ENCODE data around the gene RAPGEF6. TPM values are rescaled to one million over a fixed set of nuclear protein-coding genes. Genes with fewer than 3 reads are reported as not detected.

RAPGEF6 gene
- total and polyA plus RNA-seq, 2 experiments from 2014 or later = 6.9 to 8.6 TPM

- in situ Hi-C loops (cut with MboI) = no loop called here
- TF ChIP-seq EZH2 (IDR thresholded peaks at IDR 0.05; ENCODE audit: insufficient read depth, poor library complexity, severe bottlenecking) = no peak
- no peak for TF ChIP-seq EZH2phosphoT487 (IDR thresholded peaks at IDR 0.05; ENCODE audit: insufficient read depth, low read depth)
- Histone ChIP-seq H3K4me2 (ENCODE audit: unreplicated experiment) (no peak overlapping the region), H3K4me3 (no peak overlapping the region), H3F3A (ENCODE audit: insufficient read depth) (no peaks in the 10 kb centered on the region), H3K9me2 (ENCODE audit: insufficient read depth) (no peaks in the 10 kb centered on the region), H3K27ac (no peak overlapping the region), H3K36me3 (ENCODE audit: low read depth) (no peaks in the 10 kb centered on the region), H3K4me1 (ENCODE audit: insufficient read depth) (no peaks in the 10 kb centered on the region), H3K79me2 (ENCODE audit: insufficient read depth) (no peaks in the 10 kb centered on the region), H3K9me3 (ENCODE audit: low read depth) (no peaks in the 10 kb centered on the region), H3K9ac (no peak overlapping the region), H2AFZ (no peak overlapping the region), H3K27me3 (replicated peaks; ENCODE audit: insufficient read depth) (no peaks in the 10 kb centered on the region), H4K20me1 (ENCODE audit: insufficient read depth) (no peaks in the 10 kb centered on the region)
- WGBS, 2 experiments (ENCODE audit: low coverage in 1 of 2, low lambda C conversion rate in 2 of 2, missing lambda C conversion rate in 2 of 2) = 94% methylated on average over 3 of the region's 3 CpGs
- no peak for DNase-seq
Observed at GRCh38 chr5:131416729-131417128, 218.3 kb downstream of the RAPGEF6 start.

- Histone ChIP-seq H3K27ac (no peak overlapping the region), H2AFZ (no peak overlapping the region), H3K79me2 (ENCODE audit: insufficient read depth) (no peaks in the 10 kb centered on the region), H3K9me2 (ENCODE audit: insufficient read depth) (no peaks in the 10 kb centered on the region), H3F3A (ENCODE audit: insufficient read depth) (no peaks in the 10 kb centered on the region), H3K4me1 (ENCODE audit: insufficient read depth) (no peaks in the 10 kb centered on the region), H3K9me3 (ENCODE audit: low read depth) (no peaks in the 10 kb centered on the region), H4K20me1 (ENCODE audit: insufficient read depth) (no peaks in the 10 kb centered on the region), H3K9ac (no peak overlapping the region), H3K27me3 (replicated peaks; ENCODE audit: insufficient read depth) (no peaks in the 10 kb centered on the region), H3K4me3 (no peak overlapping the region), H3K36me3 (ENCODE audit: low read depth) (peaks cover 6% of the 10 kb centered on the region; the same call in 1 of the 2 replicates), H3K4me2 (ENCODE audit: unreplicated experiment) (no peak overlapping the region)
- 70 to 72% methylated on average over 4 of the region's 4 CpGs for WGBS, 2 experiments (ENCODE audit: low coverage in 1 of 2, low lambda C conversion rate in 2 of 2, missing lambda C conversion rate in 2 of 2)
- in situ Hi-C loops (cut with MboI) = no loop called here
- no peak for DNase-seq
- TF ChIP-seq EZH2phosphoT487 (IDR thresholded peaks at IDR 0.05; ENCODE audit: insufficient read depth, low read depth) (no peak), EZH2 (IDR thresholded peaks at IDR 0.05; ENCODE audit: insufficient read depth, poor library complexity, severe bottlenecking) (no peak)
Observed at GRCh38 chr5:131413605-131414559, 221.1 kb downstream of the RAPGEF6 start.

- H4K20me1 ChIP-seq (ENCODE audit: insufficient read depth) = no peaks in the 10 kb centered on the region
- H2AFZ ChIP-seq = no peak overlapping the region
- H3K4me3 ChIP-seq = no peak overlapping the region
- H3K36me3 ChIP-seq (ENCODE audit: low read depth) = peaks cover 30% of the 10 kb centered on the region
- in situ Hi-C loops (cut with MboI) = no loop called here
- H3K4me1 ChIP-seq (ENCODE audit: insufficient read depth) = no peaks in the 10 kb centered on the region
- TF ChIP-seq EZH2 (IDR thresholded peaks at IDR 0.05; ENCODE audit: insufficient read depth, poor library complexity, severe bottlenecking) (no peak), EZH2phosphoT487 (IDR thresholded peaks at IDR 0.05; ENCODE audit: insufficient read depth, low read depth) (no peak)
- no peak overlapping the region for H3K9ac ChIP-seq
- WGBS, 2 experiments (ENCODE audit: low coverage in 1 of 2, low lambda C conversion rate in 2 of 2, missing lambda C conversion rate in 2 of 2) = 98 to 99% methylated on average over 6 of the region's 6 CpGs
- H3F3A ChIP-seq (ENCODE audit: insufficient read depth) = no peaks in the 10 kb centered on the region
- H3K9me3 ChIP-seq (ENCODE audit: low read depth) = no peaks in the 10 kb centered on the region
- no peak overlapping the region for H3K4me2 ChIP-seq (ENCODE audit: unreplicated experiment)
- H3K27ac ChIP-seq = no peak overlapping the region
- H3K27me3 ChIP-seq (replicated peaks; ENCODE audit: insufficient read depth) = no peaks in the 10 kb centered on the region
- no peaks in the 10 kb centered on the region for H3K79me2 ChIP-seq (ENCODE audit: insufficient read depth)
- no peak for DNase-seq
- no peaks in the 10 kb centered on the region for H3K9me2 ChIP-seq (ENCODE audit: insufficient read depth)
Observed at GRCh38 chr5:131406975-131407638, 227.9 kb downstream of the RAPGEF6 start.

- WGBS, 2 experiments (ENCODE audit: low coverage in 1 of 2, low lambda C conversion rate in 2 of 2, missing lambda C conversion rate in 2 of 2) = 56 to 61% methylated on average over 2 of the region's 2 CpGs
- Histone ChIP-seq H3K4me2 (ENCODE audit: unreplicated experiment) (no peak overlapping the region), H3K27me3 (replicated peaks; ENCODE audit: insufficient read depth) (no peaks in the 10 kb centered on the region), H3K9me2 (ENCODE audit: insufficient read depth) (no peaks in the 10 kb centered on the region), H3F3A (ENCODE audit: insufficient read depth) (no peaks in the 10 kb centered on the region), H2AFZ (no peak overlapping the region), H3K9ac (no peak overlapping the region), H3K36me3 (ENCODE audit: low read depth) (peaks cover 30% of the 10 kb centered on the region), H3K27ac (no peak overlapping the region), H3K9me3 (ENCODE audit: low read depth) (no peaks in the 10 kb centered on the region), H3K79me2 (ENCODE audit: insufficient read depth) (no peaks in the 10 kb centered on the region), H4K20me1 (ENCODE audit: insufficient read depth) (no peaks in the 10 kb centered on the region), H3K4me1 (ENCODE audit: insufficient read depth) (no peaks in the 10 kb centered on the region), H3K4me3 (no peak overlapping the region)
- DNase-seq = no peak
- in situ Hi-C loops (cut with MboI) = no loop called here
- TF ChIP-seq EZH2phosphoT487 (IDR thresholded peaks at IDR 0.05; ENCODE audit: insufficient read depth, low read depth) (no peak), EZH2 (IDR thresholded peaks at IDR 0.05; ENCODE audit: insufficient read depth, poor library complexity, severe bottlenecking) (no peak)
Observed at GRCh38 chr5:131406076-131406475, 229.0 kb downstream of the RAPGEF6 start.

Measured in GM23248 (cell line).